KOPT-K1 (cell line): ENCODE data around the gene KLRC3.
"Not testable (repeated sequence)": the region's sequence is repeated elsewhere in the genome, so short reads cannot be mapped to it uniquely, and the experiment has no call there.

Experiments used
- H3K27ac ChIP-seq: fragments of 200-600 bp; sonication (generic); 2 replicates; pipeline ENCODE4 v1.5.1; 2016; ENCODE audit warnings: antibody characterized with exemption, mild to moderate bottlenecking, low read depth, low read length; ENCODE audit not compliant: poor library complexity, severe bottlenecking
- H3K36me3 ChIP-seq: fragments of 200-600 bp; sonication (generic); 2 replicates; pipeline ENCODE4 v1.5.1; 2017; ENCODE audit warnings: antibody characterized with exemption, mild to moderate bottlenecking, low read length, moderate library complexity; ENCODE audit not compliant: insufficient read depth
- H3K9me3 ChIP-seq: fragments of 200-600 bp; sonication (generic); 2 replicates; pipeline ENCODE4 v1.5.1; 2017; ENCODE audit warnings: antibody characterized with exemption, low read length, mild to moderate bottlenecking; ENCODE audit not compliant: insufficient read depth, poor library complexity, severe bottlenecking

Gene KLRC3

DNA sequence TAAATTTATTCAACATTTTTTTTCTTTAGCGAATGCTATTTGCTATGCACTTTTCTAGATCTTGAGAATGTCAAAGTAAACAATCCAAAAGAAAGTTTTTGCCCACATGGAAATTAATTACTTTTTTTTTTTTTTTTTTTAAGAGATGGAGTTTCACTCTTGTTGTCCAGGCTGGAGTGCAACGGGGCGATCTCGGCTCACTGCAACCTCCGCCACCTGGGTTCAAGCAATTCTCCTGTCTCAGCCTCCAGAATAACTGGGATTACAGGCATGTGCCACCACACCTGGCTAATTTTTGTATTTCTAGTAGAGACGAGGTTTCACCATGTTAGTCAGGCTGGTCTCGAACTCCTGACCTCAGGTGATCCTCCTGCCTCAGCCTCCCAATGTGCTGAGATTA is 29.4 kb downstream of the KLRC3 start:
- not testable (repeated sequence) for H3K9me3 ChIP-seq, H3K36me3 ChIP-seq, H3K27ac ChIP-seq

GRCh38 chr12:10389904-10390303 is 30.5 kb downstream of the KLRC3 start, which contains the start of gene KLRK1:
Gene KLRK1 (minus strand): TSS chr12:10390041. CDS start chr12:10388810, 1,231 bp downstream.
- Histone ChIP-seq H3K36me3 (no peaks in the 10 kb centered on the region), H3K27ac (no peak within 1 kb of the TSS), H3K9me3 (no peaks in the 10 kb centered on the region)

GRCh38 chr12:10388624-10389413 is 31.6 kb downstream of the KLRC3 start:
- no peaks in the 10 kb centered on the region for H3K36me3 ChIP-seq
- peaks cover 4% of the 10 kb centered on the region for H3K9me3 ChIP-seq
- no peak overlapping the region for H3K27ac ChIP-seq

DNA sequence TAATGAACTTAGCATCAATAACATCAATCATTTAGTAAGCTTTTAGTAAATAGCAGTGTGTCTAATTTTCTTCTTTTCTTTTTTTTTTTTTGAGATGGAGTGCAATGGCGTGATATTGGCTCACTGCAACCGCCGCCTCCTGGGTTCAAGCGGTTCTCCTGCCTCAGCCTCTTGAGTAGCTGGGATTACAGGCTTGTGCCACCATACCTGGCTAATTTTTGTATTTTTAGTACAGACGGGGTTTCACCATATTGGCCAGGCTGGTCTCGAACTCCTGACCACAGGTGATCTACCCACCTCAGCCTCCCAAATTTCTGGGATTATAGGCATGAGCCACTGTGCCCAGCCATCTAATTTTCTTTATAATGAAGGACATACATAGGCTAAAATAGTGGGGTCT is 32.9 kb downstream of the KLRC3 start:
- not testable (repeated sequence) for H3K27ac ChIP-seq, H3K9me3 ChIP-seq, H3K36me3 ChIP-seq

DNA sequence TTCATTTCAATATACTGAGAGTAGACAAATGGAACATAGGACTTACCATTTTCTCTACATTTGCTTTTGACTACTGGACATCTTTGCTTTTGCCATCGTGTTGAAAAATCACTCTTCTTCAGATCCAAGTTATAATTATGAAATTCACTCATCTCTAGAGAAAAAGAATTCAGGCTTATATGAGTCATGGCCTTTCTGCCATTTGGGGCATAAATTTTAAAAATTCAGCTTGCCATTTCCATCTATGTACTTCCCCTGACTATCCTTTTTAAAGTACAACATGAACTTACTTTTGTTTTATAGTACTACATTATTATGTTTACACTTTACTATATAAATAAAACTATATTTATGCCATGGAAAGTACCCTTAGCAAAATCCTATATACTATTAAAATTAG is 33.5 kb downstream of the KLRC3 start:
- H3K36me3 ChIP-seq = no peaks in the 10 kb centered on the region
- H3K27ac ChIP-seq = no peak overlapping the region
- H3K9me3 ChIP-seq = peaks cover 4% of the 10 kb centered on the region

GRCh38 chr12:10385166-10385613 is 35.2 kb downstream of the KLRC3 start:
- no peak overlapping the region for H3K27ac ChIP-seq

GRCh38 chr12:10384191-10384590 is 36.2 kb downstream of the KLRC3 start:
- Histone ChIP-seq H3K27ac (no peak overlapping the region), H3K9me3 (peaks cover 4% of the 10 kb centered on the region), H3K36me3 (no peaks in the 10 kb centered on the region)

More at GRCh38 chr12:10385166-10385613, 35.2 kb downstream of the KLRC3 start:
- H3K36me3 ChIP-seq = no peaks in the 10 kb centered on the region
- peaks cover 4% of the 10 kb centered on the region for H3K9me3 ChIP-seq

DNA sequence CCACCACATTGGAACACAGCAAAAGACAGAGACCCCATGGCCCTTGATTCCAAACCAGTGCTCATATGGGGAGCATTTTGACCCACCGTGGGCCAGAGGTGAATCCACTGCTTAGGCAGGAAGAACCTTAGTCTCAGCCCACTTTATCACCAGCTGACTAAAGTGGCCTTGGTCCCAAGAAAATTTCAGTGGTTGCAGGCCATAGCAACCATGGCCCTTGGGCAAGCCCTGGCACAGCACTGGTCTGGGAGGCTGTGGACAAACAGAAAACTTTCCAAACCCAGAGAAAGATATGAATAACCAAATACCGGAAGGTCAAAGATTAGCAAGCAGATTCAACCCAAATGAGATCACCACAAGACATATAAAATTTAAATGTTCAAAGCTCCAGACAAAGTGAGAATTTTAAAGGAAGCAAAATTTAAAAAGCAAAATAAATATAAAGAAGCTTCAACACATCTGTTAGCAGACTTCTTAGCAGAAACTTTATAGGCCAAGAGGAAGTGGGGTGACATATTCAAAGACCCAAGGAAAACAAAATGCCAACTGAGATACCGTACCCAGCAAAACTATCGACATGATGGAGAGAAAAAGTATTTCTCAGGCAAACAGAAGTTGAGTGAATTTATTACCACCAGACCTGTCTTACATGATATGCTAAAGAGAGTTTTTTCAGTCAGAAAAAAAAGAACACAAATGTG is 38.3 kb downstream of the KLRC3 start:
- peaks cover 4% of the 10 kb centered on the region for H3K9me3 ChIP-seq
- no peak overlapping the region for H3K27ac ChIP-seq
- H3K36me3 ChIP-seq = no peaks in the 10 kb centered on the region

- H3K27ac ChIP-seq, H3K36me3 ChIP-seq, H3K9me3 ChIP-seq: not testable (repeated sequence)
Observed at GRCh38 chr12:10378737-10379136, 41.7 kb downstream of the KLRC3 start.

DNA sequence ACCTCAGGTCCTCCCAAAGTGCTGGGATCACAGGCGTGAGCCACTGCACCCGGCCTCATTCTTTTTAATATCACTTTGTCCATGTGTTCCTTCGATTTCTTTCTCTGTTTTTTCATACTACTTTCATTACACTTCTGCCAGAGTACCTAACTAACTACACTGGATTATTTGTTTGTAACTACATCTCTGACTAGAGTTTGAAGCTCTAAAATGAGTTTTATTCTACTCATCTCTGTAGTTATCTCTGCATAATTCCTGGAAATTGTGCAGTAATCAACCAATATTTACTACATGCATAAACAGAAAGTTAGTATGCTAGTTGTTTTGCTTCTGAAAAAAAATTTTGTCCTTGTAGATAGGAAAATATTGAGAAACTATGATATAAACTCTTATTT is 45.8 kb downstream of the KLRC3 start:
- Histone ChIP-seq H3K27ac (no peak overlapping the region), H3K9me3 (peaks cover 8% of the 10 kb centered on the region), H3K36me3 (no peaks in the 10 kb centered on the region)

DNA sequence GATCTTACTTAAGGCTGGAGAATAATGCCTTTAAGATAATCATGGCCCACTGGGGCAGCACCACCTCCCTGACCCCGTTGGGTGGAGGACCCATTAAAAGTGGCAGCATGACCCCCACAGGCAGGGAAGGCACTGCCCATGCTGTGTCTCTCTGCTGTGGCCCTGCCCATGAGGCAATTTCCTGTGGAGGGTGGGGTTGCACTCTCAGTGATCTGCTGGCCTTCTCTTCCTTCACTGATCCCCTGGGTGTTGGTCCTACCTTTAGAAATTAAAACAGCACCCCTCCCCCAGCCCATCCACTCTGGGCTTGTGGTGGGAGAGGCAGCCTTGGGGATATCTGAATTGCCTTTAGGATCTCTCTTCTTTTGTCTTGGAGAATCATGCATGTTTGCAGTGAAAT is 47.8 kb downstream of the KLRC3 start:
- H3K36me3 ChIP-seq = no peaks in the 10 kb centered on the region
- no peak overlapping the region for H3K27ac ChIP-seq
- H3K9me3 ChIP-seq = peaks cover 21% of the 10 kb centered on the region

- H3K9me3 ChIP-seq = peaks cover 26% of the 10 kb centered on the region
- H3K27ac ChIP-seq, H3K36me3 ChIP-seq: not testable (repeated sequence)
Observed at GRCh38 chr12:10371893-10372535, 48.4 kb downstream of the KLRC3 start.

GRCh38 chr12:10369557-10370415 is 50.6 kb downstream of the KLRC3 start:
- H3K27ac ChIP-seq = no peak overlapping the region

DNA sequence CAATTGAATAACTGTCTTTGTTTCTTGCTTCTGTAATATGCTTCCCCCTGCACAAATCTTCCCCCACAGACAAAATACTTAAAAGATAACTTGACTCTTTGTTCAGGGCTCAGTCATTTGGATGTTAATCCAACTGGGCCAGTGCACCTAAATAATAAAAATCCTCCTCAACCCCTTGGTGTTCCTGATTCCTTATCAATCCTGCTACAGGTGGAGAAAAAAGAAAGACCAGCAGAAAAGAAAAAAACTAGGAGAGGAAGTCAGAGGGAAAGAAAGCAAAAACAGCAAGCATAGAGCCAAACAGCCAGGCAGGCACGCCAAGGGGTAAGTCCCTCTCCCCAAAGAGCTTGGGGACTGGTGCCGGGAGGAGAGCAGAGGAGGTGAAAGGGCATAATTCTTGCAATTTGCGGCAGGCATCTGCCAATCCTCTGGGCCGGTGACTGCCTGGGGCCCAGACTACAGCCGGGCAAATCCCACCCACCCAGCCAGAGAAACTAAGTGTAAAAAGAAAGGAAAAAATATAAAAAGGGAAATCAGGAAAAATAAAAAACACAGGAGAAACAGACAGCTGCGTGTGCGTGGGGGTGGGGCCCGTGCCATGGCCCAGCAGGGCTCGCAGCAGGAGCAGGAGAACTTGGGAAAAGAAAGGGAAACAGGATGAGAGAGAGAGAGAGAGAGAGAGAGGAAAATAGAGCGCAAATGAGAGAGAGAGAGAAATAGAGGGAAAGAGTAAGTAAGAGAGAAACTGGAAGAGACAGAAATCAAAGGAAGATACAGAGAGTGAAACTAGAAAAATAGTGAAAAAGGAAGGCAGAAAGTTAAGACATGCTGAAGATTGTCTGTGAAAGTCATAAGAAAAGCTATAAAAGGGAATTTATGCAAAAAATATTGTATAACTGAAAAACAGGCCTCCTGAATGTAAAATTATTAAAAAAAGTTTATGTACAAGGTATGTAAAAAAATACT is 51.9 kb downstream of the KLRC3 start:
- peaks cover 19% of the 10 kb centered on the region for H3K9me3 ChIP-seq
- H3K27ac ChIP-seq = no peak overlapping the region
- H3K36me3 ChIP-seq = no peaks in the 10 kb centered on the region

More at GRCh38 chr12:10369557-10370415, 50.6 kb downstream of the KLRC3 start:
- H3K9me3 ChIP-seq = peaks cover 19% of the 10 kb centered on the region
- no peaks in the 10 kb centered on the region for H3K36me3 ChIP-seq
